Activated CD4-positive, alpha-beta T cell treated with anti-CD3 and anti-CD28 coated beads, Interleukin-2, amount 50 U/mL, for 48 hours (primary cell): ENCODE data around the gene SETD6.
A peak's percentile ranks its signal among the peaks of the same experiment; 100 is the strongest.

Experiments
- DNase-seq, 2 experiments: peaks; one replicate each; pipeline ENCODE4 v3.0.0-alpha.2; 2020

Gene SETD6

DNA sequence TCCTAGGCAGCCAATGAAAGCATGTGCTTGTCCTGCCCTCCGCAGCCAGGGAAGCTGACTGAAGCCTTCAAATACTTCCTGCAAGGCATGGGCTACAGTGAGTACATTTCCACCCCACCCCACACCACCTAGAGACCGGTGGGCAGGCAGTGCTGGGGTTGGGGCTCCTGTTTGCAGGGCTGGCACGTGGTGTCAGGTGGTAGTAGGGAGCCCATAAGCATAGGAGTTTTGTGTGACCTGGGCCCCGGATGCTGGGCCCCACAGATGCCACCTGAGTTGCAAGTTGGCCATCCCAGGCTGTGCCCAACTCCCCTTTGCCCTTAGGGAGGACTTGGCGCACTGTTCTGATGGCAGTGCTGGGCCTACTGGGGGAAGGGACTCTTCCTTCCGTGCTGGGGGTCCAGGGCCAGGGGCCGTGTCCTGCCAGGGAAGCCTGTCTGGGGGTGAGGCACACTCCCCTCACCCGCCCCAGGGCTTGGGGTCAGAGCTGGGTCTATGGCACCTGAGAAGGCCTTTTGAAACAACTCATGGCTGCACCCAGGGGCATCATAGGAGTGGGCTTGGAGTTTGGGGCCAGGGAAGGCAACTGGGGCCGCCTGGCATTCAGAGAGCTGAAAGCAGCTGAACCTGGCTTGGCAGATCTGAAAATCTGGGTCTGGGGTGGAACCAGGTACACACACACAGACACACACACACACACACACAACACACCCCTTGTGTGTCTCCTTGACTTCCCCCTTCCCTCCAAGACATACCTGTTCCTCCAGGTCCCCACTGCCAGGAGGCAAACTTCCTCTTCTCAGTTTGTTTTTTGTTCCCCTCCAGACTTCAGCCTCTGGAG lies 5.8 kb upstream of the SETD6 start:
- peak in 1 of 2 experiments; percentile 1 for DNase-seq

DNA sequence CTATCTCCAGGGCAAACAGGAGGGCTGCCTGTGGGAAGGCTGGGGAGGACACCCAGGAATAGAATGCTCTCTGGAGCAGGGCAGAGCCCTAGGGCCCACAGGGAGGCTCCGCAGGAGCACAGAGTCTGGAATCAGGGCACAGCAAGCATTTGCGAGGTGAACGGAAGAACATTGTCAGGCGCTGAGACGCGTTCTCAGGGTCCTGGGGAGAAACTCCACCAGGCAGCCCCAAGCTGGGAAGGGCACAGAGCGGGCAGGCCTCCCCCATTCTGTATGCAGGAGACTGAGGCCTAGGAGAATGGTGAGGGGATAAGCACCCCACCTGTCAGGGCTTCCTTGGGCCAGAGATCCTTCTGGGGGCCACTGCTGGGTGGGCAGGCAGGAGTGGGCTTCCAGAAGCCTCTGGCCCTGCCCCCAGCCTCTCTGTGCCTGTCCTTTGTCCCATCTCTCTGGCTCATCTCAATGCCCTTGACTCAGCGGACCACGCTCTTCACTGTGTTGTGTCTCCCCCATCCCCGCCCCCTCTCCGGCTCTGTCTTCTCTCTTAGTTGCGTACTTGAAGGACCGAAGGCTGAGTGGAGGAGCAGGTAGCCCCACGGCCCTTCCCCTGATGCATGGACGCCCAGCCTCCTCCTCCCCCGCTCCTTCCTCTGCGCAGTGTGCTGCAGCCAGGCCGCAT lies 5.1 kb upstream of the SETD6 start:
- peak in 1 of 2 experiments; percentile 2 for DNase-seq

DNA sequence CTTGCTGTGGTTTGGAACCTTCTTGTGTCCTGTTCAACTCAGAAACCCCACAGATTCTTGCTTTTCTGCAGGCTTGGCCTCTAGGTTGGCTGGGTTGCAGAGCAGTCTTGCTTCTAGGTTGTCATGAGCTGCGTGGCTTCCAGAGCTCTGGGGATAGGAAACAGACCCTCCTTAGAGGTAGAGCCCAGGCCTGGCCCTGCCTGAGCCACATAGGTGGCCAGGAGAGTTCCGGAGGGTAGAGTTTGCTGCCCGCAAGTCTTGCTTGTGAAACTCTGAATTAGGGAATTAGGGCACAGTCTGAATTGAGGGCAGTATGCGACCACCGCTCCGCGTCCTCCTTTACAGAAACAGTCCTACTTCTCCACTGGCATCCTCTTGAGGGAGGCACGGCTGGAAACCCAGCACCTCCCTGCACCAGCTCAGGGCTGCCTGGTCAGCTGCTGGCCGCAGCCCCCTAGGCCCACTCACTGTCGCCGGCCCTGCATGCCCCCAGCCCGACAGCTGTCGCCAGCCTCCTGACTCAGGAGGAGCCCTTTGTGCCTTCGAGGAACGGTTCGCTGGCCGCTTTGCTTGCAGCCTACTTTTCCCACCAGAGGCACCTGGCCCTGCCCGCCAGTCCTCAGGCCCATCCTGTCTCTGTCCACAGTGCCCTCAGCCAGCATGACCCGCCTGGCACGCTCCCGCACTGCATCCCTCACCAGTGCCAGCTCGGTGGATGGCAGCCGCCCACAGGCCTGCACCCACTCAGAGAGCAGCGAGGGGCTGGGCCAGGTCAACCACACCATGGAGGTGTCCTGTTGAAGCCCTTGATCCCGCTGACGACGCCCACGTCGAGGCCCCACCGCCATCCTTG lies 4.3 kb upstream of the SETD6 start:
- no peak for DNase-seq

DNA sequence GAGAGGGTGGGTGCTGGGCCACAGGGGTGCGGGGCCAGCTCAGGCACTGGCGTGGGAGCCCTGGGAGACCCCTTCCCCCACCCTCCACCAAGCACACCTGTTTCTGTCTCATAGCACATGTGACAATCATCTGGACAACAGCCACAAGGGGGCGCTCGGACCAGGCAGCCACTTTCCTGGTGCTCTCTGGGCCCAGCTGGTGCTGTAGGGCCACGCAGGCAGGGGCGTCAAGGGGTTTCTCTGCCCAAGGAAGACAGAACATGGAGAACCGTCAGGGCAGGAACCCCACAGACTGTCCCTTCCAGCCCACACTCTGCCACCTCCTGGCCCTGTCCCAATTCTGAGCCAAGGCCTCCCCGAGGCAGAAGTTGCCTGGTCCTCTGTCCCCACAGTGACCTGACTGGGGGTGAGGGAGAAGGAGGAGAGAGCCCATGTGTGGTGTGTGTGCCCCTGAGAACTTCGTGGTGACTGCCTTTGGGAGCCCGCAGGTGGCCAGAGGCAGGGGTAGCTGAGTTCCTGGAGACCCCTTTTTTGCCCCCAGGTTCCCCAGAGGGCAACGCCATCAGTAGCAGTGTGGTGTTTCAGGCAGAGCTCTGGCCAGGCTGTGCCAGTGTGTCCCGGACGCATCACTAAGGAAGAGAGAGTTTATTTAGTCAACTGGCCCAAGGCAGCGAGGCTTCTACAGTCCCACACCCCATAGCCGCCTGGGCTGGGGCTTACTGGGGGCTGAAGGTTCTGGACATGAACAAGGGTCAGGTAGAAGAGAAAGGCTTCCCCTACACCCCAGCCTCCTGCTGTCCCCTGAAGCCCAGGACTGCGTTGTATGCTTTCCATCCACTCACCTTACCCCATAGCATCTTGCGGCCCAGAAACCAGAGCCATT lies 3.1 kb upstream of the SETD6 start:
- DNase-seq, result peak; percentile 91 to 92

DNA sequence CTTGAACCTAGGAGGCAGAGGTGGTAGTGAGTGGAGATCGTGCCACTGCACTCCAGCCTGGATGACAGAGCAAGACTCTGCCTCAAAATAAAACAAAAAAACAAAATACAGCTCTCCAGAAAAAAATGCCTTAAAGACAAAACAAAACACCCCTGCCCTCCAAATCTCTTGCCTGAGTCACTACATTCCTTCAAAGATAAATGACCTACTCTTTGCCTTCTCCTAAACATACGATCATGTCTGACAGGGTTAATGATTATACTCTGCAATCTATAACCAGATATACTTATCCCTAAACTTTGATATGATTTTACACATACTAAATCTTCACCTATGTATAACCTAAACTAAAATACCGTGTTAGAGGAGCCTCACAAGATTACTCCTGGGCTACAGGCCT lies 1.4 kb upstream of the SETD6 start:
- DNase-seq, result no peak

DNA sequence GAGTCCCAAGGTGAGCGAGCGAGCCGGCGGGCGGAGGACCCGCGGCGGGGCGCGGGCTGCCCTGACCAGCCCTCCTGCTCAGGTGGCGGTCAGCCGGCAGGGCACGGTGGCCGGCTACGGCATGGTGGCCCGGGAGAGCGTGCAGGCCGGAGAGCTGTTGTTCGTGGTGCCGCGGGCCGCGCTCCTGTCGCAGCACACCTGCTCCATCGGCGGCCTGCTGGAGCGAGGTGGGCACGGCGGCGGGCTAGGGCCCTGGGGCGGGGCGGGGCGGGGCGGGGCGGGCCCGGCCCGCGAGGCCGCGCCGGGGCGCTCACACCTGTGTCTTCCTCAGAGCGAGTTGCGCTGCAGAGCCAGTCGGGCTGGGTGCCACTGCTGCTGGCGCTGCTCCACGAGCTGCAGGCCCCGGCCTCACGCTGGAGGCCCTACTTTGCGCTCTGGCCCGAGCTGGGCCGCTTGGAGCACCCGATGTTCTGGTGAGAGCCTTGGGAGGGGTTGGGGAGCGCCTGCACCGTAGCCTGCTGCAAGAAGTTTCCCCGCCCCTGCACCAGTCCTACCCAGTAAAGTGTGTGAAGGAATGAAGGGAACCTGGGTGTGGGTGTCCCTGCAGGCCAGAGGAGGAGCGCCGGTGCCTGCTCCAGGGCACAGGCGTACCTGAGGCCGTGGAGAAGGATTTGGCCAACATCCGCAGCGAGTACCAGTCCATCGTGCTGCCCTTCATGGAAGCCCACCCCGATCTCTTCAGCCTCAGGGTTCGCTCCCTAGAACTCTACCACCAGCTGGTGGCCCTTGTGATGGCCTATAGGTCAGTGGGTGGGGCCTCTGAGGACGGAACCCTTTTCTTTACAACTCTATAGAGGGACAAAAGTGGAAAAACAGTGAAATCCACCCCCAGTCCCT lies 802 bp downstream of the SETD6 start:
- peak; percentile 40 to 50 for DNase-seq

DNA sequence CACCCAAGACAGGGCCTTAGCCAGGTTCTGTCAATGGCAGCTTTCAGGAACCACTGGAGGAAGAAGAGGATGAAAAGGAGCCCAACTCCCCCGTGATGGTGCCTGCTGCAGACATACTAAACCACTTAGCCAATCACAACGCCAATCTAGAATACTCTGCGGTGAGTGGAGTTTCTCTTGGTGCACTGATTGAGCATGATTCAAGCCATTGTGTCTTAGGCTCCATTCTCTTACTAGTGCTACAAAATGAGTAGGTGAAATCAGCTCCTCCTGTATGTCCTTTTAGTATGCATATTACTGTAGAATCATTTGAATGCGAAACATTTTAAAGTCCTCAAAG lies 1.4 kb downstream of the SETD6 start:
- no peak for DNase-seq

DNA sequence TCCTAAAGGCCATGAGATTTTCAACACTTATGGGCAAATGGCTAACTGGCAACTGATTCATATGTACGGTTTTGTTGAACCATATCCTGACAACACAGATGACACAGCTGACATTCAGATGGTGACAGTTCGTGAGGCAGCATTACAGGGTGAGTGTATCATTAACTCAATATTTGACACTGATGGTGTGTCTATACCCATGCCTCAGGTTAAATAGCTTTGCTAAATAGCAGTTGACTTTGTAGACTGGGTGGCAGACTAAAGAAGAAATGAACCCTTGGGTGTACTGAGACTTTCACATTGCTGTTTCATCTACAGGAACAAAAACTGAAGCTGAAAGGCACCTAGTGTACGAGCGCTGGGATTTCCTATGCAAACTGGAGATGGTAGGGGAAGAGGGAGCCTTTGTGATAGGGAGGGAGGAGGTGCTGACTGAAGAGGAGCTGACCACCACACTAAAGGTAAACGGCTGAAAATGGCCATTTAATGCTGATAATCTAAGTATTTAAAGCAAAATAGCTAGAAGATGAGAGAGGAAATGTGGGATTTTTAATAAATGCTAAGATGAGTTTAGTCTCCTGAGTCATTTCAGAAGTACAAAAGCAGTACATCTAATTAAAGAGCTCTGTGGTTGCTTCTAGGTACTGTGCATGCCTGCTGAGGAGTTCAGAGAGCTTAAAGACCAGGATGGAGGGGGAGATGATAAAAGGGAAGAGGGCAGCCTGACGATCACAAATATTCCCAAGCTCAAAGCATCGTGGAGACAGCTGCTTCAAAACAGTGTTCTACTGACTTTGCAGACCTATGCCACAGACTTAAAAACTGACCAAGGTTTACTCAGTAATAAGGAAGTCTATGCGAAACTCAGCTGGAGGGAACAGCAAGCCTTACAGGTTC lies 3.0 kb downstream of the SETD6 start:
- DNase-seq, result no peak

DNA sequence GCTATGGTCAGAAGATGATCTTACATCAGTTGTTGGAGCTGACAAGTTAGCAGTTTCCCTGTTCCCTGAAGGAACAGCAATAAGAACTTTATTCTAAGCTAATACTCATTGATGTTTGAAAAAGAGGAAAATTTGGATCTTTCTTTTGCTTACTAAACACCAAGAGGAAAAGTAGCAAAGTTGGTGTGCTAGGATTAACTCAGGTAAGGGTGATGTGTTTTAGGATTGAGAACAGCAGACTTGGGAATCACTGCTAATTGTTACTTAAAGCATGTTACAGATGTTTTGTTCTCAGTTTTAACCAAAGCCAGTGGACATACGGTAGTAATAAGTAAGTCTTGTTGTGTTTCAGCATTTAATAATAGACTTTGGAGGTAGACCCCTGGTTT lies 3.7 kb downstream of the SETD6 start:
- DNase-seq, result no peak

DNA sequence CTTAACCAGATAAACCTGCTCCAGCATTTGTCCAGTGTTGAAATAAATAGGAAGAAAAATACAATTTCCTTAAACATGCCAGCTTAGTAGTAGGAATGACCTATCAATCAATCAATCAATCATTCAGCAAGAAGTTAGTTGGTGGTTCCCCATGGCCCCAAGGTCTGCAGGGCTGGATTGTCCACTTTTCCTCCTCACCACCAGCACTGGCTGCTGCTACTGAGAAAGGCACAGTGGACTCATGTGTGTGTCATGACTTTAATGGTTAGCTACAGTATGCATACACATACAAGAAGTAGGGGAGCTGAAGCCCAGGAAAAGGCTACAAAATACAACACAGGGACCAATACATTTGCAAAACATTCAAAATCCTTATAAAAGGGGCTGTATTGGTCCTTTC lies 4.4 kb downstream of the SETD6 start:
- no peak for DNase-seq

DNA sequence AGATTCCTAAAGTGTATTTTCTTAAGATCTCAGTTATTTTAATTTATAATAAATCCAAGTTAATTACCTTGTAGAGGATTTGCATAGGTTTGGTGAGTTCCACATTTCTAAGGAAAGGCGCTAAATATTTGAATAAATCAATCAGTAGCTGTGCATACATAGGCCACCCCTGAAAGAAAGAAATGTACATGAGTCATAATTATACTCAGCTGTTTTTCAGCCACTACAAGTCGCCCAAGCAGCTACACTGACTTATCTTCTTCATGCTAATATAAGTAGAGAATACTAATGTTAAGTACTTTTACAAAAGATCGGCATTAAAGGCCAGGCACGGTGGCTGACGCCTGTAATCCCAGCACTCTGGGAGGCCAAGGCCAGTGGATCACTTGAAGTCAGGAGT lies 14.9 kb downstream of the SETD6 start:
- DNase-seq, result no peak

DNA sequence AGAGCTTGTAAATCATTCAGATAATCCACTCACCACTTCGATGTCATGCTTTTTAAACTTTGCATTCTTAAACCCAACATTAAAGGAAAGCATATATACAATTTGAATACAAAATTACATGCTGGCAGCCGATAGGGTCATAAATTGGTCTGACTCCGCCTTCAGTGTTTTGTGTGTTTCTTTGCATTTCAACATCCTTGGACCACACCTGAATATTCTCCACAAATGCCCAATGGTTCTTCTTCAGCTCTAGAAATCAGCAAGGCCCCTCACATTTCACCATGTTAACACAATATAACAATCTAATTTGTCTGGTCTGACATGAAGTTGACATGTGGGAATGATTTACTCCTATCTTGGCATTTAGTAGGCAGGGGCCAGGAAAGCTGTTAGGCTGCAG lies 17.1 kb downstream of the SETD6 start:
- DNase-seq, result no peak

DNA sequence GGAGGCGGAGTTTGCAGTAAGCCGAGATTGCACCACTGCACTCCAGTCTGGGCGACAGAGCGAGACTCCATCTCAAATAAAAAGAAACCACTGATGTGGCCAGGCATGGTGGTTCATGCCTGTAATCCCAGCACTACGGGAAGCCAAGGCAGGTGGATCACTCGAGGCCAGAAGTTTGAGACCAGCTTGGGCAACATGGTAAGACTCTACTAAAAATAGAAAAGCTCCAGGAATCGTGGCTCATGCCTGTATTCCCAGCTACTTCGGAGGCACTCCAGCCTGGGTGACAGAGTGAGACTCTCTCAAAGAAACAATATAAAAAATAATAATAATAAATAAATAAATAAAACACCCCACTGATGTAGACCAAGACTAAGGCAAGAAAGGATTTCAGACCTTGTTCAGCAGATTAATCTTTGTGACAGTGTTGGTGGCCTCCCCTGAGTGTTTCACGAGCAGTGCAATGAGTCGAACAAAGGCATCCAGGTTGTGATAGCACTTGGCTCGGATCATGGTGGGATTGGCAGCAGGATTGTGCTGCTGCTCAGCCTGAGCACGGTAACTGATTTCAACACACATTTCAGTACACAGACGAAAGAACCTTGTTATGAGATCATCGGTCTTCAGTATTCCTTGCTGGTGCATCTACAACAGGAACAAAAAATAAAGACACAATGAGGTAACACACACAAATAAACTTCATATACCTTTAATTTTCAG lies 18.6 kb downstream of the SETD6 start:
- DNase-seq, result no peak

DNA sequence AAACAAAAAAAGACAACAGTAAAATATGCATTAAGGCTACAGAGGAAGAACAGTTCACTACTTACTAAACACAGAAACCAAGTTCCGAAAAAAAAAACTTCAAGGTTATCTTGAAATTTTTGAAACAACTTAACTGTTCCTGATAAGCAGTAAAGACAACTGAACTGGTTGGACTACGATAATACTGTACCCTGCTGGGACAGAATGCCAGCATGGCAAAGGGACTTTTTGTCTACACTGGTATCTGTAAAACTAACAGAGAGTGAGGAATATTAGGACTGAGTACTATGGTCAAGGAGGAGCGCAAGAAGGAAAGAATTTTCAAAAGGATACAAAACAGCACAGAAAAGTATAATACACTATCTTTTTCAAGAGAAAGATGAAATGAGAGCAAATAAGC lies 19.8 kb downstream of the SETD6 start:
- no peak for DNase-seq

DNA sequence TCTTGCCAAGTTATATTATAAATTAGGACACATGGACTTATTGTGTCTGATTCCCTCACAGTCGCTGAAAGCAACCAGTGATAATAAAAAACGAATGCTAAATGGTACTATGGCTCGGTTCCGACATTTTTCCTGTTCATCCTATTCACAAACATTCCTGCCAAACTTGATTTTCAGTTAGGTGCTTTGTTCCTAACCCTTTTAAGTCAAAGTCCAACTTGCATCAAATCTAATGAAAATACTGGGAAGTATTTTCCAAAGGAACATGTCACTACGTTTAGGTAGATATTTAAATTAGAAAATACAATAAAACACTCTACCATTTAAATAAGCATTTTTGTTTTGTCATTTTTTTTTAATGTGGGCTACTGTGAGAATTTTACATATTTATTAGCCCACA lies 21.0 kb downstream of the SETD6 start:
- DNase-seq, result no peak

DNA sequence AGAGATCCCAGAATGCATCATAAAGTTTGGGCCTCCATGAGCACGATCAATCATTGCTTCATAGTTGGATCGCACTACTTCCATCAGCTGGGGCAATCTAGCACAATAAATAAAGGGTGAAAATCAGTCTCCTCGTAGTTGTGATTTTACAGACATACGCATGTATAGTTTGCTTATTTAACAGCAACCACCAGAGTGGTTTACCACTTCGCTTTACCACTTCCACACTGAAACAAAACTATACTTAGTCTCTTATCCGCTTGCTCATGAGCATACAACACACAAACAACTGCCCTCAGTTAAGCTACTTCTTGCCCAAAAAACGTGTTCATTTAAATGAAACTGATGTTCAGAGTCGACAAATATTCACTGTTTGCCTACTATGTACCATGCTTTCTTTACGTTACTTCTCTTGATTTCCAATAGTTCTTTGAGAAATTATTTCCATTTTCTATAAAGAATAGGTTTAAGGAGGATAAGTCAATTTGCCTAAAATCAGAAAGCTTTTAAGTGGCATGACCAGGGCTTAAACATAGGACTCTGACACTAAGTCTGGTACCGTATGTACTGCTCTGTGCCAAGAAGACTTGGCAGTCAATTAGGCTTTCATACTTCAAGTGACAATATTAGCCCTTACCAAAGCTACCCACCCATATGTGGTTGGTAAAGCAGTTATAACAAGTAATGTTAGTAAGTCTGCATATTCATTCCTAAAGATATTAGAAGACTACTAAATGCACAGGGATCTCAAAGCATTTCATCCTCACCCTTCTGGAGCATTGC lies 22.0 kb downstream of the SETD6 start:
- DNase-seq, result no peak

DNA sequence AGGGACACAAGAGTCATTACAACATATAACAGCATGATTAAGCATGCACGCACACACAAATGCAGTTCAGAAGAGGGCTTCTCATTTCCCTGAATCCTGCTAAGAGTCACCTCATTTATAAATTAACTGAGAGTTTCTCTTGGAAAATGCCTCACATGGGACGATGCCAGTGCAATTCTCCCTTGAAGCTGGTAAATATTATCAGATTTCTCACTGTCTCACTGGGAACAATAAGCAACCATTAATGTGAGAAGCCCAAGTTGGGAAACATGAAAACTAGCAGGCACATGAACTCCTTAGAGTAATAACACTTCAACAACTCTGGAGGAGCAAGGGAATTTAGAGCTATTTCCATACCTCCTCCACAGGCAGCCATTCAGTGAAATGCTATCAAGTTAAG lies 26.4 kb downstream of the SETD6 start:
- DNase-seq, result no peak

DNA sequence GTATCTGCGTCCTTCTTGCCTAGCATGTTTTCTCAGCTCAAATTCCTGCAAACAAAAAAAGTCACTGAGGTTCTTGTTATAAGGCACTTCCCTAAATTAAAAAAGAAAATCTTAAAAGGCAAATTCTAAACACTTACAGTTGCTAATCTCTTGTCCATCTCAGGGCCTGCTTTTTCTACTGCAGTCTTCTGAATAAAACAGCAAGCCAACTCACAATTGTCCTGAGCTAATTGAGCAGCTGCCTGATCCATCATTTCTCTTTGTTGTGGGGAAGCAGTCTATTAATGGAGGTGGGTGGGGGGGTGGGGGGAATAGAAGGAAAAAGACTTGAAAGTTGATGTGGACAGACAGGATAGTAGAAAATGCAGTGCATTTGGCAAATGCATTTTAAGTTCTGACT lies 27.0 kb downstream of the SETD6 start:
- no peak for DNase-seq

DNA sequence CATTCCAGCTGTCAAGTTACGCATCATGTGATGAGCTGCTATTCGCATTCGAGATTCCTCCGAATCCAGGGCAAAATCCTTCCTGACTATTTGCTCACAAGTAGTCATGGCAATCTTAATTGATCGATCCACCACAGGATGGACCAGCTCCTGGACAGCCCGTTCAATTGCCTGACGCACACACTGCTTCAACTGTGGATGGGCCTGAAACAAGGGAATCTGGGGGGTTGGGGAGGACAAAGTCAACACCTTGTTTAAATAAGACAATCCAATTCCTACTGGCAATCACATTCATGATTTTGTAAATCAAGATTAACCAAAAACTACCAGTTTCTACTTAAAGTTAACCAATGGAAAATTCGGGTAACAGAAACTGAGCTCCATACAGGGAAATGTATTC lies 28.4 kb downstream of the SETD6 start:
- DNase-seq, result no peak
